ENCODE measurements around the gene LETMD1. TPM values are rescaled to one million over a fixed set of nuclear protein-coding genes. Genes with fewer than 3 reads are reported as not detected.

The LETMD1 gene
- total and polyA plus RNA-seq, 2 of the 13 experiments (the other 11 are each of a cell fraction or from before 2014, with no cell fraction given): 43.3 to 87.7 TPM

DNA sequence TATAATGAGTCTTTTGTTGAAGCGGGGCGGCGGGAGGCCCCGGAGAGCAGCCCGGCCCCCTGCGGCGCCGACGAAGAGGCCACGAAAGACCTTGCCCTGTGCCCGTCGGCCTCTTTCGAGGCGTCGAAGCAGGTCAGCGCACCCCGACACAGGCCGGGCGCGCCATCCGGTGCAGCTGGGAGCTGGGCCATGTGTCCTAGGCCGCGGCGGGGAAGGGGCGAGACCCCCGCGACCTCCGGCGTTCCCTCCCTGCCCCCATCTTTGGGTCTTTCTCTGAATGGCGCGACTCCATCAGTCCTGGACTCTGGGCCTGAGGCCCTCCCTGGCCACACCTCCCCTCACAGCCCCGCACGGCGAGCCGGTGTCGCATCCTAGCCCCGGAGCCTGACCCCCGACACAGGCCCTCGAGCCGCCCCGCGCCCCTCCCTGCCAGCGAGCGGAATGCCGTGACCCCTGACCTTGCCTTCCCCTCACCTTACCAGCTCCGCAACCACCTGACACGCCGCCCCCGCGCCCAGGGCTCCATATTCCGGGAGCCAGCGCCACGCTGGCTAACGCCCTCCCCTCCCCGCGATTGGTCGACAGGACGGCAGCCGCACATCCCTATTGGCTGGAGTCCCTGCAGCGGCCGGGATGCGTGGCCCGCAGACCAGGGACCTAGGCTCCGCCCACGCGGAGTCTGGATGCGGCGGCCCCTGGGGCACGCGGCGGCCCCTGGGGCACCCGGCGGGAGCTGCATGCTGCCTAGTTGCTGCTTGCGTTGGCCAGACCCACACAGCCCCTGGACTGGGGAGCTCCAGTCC is 22.1 kb upstream of the LETMD1 start, which contains the start of gene SLC11A2 (continued):
- TF ChIP-seq ZNF407 (CRISPR knock-in tag; IDR thresholded peaks at IDR 0.05; ENCODE audit: not compliant biosample characterization) (peak; percentile 71), ETS1 (CRISPR knock-in tag; IDR thresholded peaks at IDR 0.05) (peak; percentile 35; the same call in 1 of the 2 replicates), NCOA5 (CRISPR knock-in tag; IDR thresholded peaks at IDR 0.05) (no peak), MED13 (CRISPR knock-in tag; IDR thresholded peaks at IDR 0.05) (peak; percentile 78), FLYWCH1 (CRISPR knock-in tag; IDR thresholded peaks at IDR 0.05) (peak; percentile 79; the same call in 1 of the 2 replicates), JUND (CRISPR knock-in tag; IDR thresholded peaks at IDR 0.05) (peak; percentile 73), SMAD3 (CRISPR knock-in tag; IDR thresholded peaks at IDR 0.05) (0 out of 2 replicates have a peak, but pooled peaks have one; percentile 60), PHF5A (CRISPR knock-in tag; IDR thresholded peaks at IDR 0.05; ENCODE audit: low read depth, unreplicated experiment) (peak; percentile 17), PLRG1 (conservative IDR thresholded peaks at IDR 0.05) (no peak), ZNF850 (CRISPR knock-in tag; conservative IDR thresholded peaks at IDR 0.05) (no peak), ZNF317 (CRISPR knock-in tag; IDR thresholded peaks at IDR 0.05) (peak; percentile 88; the same call in 1 of the 2 replicates), ZNF615 (CRISPR knock-in tag; IDR thresholded peaks at IDR 0.05; ENCODE audit: borderline replicate concordance) (0 out of 2 replicates have a peak, but pooled peaks have one; percentile 21), KLF12 (CRISPR knock-in tag; IDR thresholded peaks at IDR 0.05; ENCODE audit: borderline replicate concordance) (peak; percentile 58; the same call in 1 of the 2 replicates), SALL1 (CRISPR knock-in tag; IDR thresholded peaks at IDR 0.05) (peak; percentile 87), NFE2L2 (IDR thresholded peaks at IDR 0.05; ENCODE audit: low read length) (no peak), NCOA1 (CRISPR knock-in tag; IDR thresholded peaks at IDR 0.05) (0 out of 2 replicates have a peak, but pooled peaks have one; percentile 71), ZBTB7A (CRISPR knock-in tag; IDR thresholded peaks at IDR 0.05) (peak; percentile 99), SUZ12 (IDR thresholded peaks at IDR 0.05; ENCODE audit: low read depth, low read length) (no peak), HDAC2 (CRISPR knock-in tag; IDR thresholded peaks at IDR 0.05) (no peak), ZBTB33 (CRISPR knock-in tag; IDR thresholded peaks at IDR 0.05) (no peak)
